IPS DF 6.9 (cell line): ENCODE data around the gene DRGX.

Experiments used
- DNase-seq: peaks from one replicate; pipeline ENCODE4 v3.0.0-alpha.2; 2013; ENCODE audit warnings: low read depth, low spot score
- H3K27ac ChIP-seq: one replicate; pipeline ENCODE4 v1.5.1; 2013; ENCODE audit warnings: low read length, control low read depth
- H3K27me3 ChIP-seq: 2 replicates; pipeline ENCODE4 v1.6.1; 2013; ENCODE audit warnings: mild to moderate bottlenecking, low read length; ENCODE audit not compliant: control insufficient read depth, insufficient read depth
- H3K36me3 ChIP-seq: 2 replicates; pipeline ENCODE4 v1.6.1; 2013; ENCODE audit warnings: low read length; ENCODE audit not compliant: control insufficient read depth, insufficient read depth
- H3K4me1 ChIP-seq: 2 replicates; pipeline ENCODE4 v1.6.1; 2013; ENCODE audit warnings: low read length; ENCODE audit not compliant: control insufficient read depth, insufficient read depth
- H3K4me3 ChIP-seq: 2 replicates; pipeline ENCODE4 v1.5.1; 2013; ENCODE audit warnings: mild to moderate bottlenecking, low read length
- H3K9me3 ChIP-seq: 2 replicates; pipeline ENCODE4 v1.6.1; 2013; ENCODE audit warnings: low read length, inconsistent platforms; ENCODE audit not compliant: control insufficient read depth, insufficient read depth
- WGBS: extraction: QIAGEN DNeasy Blood & Tissue Kit; methylation state at CpG from one replicate; pipeline ENCODE4 v1.1.7; 2013; ENCODE audit warnings: mixed read lengths, missing lambda C conversion rate; ENCODE audit not compliant: insufficient read length, insufficient coverage; 5-methylcytosine and 5-hydroxymethylcytosine counted together

The DRGX gene

DNA sequence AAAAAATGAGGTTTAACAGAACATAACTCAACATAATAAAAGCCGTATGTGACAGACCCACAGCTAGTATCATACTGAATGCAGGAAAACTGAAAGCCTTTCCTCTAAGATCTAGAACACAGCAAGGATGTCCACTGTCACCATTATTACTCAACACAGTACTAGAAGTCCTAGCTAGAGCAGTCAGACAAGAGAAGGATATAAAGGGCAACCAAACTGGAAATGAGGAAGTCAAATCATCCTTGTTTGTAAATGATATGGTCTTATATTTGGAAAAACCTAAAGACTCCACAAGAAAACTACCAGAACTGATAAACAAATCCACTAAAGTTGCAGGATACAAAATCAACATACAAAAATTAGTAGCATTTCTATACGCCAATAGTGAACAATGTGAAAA is 51.0 kb downstream of the DRGX start:
- Histone ChIP-seq H3K9me3 (no peaks in the 10 kb centered on the region), H3K27ac (no peak overlapping the region), H3K4me3 (no peak overlapping the region), H3K27me3 (no peaks in the 10 kb centered on the region), H3K4me1 (no peaks in the 10 kb centered on the region), H3K36me3 (no peaks in the 10 kb centered on the region)
- no CpG with 5 or more reads among the region's 2 CpGs for WGBS
- DNase-seq = no peak

DNA sequence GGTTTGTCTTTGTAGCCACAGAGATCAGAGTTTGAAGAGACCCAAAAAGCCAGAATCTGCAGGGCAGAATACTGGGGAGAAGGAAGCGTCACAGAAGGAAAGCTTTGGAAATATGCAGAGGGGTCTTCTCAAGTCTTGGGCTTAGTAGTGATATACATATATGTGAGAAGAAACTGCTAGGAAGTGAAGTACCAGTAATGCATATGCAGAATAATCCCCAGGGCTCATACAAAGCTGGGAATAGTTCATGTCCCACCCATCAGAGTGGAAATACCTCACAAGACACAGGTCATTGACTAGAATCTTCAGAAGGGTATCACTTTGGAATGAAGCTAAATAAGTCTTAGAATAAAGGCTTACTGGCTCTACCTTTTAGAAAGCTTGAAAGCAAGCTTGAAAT is 57.3 kb downstream of the DRGX start:
- Histone ChIP-seq H3K36me3 (no peaks in the 10 kb centered on the region), H3K4me1 (no peaks in the 10 kb centered on the region), H3K27ac (no peak overlapping the region), H3K27me3 (no peaks in the 10 kb centered on the region), H3K4me3 (no peak overlapping the region), H3K9me3 (no peaks in the 10 kb centered on the region)
- no CpG with 5 or more reads among the region's 1 CpG for WGBS
- DNase-seq = no peak

DNA sequence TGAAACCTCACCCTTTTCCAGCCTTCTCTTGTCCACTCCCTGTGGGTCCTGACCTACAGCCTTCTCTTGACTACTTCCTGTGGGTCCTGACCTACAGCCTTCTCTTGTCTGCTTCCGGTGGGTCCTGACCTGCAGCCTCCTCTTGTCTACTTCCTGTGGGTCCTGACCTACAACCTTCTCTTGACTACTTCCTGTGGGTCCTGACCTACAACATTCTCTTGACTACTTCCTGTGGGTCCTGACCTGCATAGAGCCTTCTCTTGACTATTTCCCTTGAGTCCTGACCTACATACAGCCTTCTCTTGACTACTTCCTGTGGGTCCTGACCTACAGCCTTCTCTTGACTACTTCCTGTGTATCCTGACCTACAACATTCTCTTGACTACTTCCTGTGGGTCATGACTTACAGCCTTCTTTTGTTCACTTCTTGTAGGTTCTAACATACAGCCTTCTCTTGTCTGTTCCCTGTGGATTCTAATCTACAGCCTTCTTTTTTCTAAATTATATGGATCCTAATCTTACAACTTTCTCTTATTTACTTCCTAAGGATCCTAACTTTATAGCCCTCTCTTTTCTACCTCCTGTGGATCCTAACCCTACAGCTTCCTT is 60.4 kb downstream of the DRGX start:
- Histone ChIP-seq H3K36me3 (no peaks in the 10 kb centered on the region), H3K4me1 (no peaks in the 10 kb centered on the region), H3K27ac (no peak overlapping the region), H3K9me3 (no peaks in the 10 kb centered on the region), H3K4me3 (no peak overlapping the region), H3K27me3 (no peaks in the 10 kb centered on the region)
- whole genome bisulfite sequencing = no CpG with 5 or more reads among the region's 1 CpG
- DNase-seq = no peak

DNA sequence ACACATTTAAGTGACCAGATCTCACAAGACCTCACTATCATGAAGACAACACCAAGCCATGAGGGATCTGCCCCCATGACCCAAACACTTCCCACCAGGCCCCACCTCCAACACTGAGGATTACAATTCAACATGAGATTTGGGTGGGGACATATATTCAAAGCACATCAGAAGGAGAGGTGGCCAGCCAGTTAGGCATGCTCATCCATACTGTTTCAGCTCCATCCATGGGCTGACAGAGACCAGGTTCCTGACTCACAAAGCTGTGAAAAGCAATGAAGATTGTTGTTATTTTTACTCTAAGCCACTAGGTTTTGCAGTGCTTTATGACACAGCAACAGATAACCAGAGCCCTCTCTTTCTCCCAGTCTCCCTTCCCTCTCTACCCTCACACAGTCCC is 60.9 kb downstream of the DRGX start:
- no peak overlapping the region for H3K4me3 ChIP-seq
- H3K27ac ChIP-seq = no peak overlapping the region
- no peaks in the 10 kb centered on the region for H3K27me3 ChIP-seq

DNA sequence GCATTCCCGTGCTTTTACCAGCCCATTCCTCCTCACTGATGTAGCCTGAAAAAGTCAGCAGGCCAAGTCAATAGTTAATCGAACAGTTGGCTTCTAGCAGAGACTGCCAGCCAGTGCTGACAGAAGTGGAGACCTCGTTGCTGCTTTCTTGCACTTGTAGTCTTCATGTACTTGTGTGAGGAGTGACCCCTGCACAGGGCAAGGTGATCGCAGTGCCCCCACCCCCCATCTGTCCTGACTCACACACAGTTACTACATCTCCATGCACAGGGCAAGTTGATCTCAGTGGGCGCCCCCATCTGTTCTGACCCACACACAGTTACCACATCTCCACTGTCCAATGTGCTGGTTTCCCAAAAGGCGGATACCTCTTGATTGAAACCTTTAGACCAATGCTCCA is 62.7 kb downstream of the DRGX start:
- Histone ChIP-seq H3K36me3 (no peaks in the 10 kb centered on the region), H3K27me3 (no peaks in the 10 kb centered on the region), H3K4me1 (no peaks in the 10 kb centered on the region), H3K4me3 (no peak overlapping the region), H3K27ac (no peak overlapping the region), H3K9me3 (no peaks in the 10 kb centered on the region)
- no CpG with 5 or more reads among the region's 6 CpGs for WGBS
- DNase-seq = no peak

More for the DNA sequence above, 60.9 kb downstream of the DRGX start:
- no peaks in the 10 kb centered on the region for H3K36me3 ChIP-seq
- no peaks in the 10 kb centered on the region for H3K9me3 ChIP-seq
- no peak for DNase-seq
- H3K4me1 ChIP-seq = no peaks in the 10 kb centered on the region

DNA sequence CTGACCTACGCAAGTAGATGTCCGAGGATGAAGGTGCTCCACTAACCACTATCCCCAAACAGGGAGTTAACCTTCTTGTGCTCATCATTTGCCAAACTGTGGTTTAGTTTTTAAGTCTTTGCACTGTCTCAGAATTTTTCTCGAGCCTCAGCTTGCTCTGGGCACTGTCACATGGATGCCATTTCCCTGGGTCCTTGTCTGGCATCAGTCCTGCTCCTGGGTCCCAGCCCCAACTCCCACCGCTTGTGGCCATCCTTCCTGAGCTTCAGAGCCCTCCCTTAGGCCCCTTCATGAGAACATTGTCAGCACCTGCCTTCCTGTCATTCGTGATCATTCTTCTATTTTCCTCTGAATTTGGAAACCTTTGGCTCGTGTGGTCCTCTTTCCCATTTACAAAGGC is 63.1 kb downstream of the DRGX start:
- Histone ChIP-seq H3K4me1 (no peaks in the 10 kb centered on the region), H3K27me3 (no peaks in the 10 kb centered on the region), H3K4me3 (no peak overlapping the region), H3K9me3 (no peaks in the 10 kb centered on the region), H3K27ac (no peak overlapping the region), H3K36me3 (no peaks in the 10 kb centered on the region)
- WGBS = no CpG with 5 or more reads among the region's 6 CpGs
- DNase-seq = no peak

DNA sequence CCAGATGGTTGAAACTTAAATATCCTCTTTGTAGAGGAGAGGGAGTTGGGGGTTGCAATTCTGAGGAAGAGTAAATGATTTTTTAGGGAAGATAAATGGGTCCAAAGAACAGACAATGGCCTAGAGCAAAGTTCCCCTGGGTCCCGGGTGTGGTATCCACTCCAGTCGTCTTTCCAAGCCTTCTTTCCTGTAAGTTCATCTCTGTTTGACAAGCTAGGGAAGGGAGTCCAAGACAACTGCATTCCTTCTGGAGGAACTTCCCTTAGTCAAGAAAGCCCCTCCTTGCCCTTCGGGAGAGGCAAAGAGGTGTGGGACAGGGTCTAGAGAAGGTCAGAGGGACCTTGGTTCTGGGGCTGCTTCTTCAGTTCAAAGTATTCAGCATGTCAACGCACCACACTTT is 63.6 kb downstream of the DRGX start:
- Histone ChIP-seq H3K27ac (no peak overlapping the region), H3K27me3 (no peaks in the 10 kb centered on the region), H3K9me3 (no peaks in the 10 kb centered on the region), H3K36me3 (no peaks in the 10 kb centered on the region), H3K4me1 (no peaks in the 10 kb centered on the region), H3K4me3 (no peak overlapping the region)
- WGBS = no CpG with 5 or more reads among the region's 4 CpGs
- no peak for DNase-seq

DNA sequence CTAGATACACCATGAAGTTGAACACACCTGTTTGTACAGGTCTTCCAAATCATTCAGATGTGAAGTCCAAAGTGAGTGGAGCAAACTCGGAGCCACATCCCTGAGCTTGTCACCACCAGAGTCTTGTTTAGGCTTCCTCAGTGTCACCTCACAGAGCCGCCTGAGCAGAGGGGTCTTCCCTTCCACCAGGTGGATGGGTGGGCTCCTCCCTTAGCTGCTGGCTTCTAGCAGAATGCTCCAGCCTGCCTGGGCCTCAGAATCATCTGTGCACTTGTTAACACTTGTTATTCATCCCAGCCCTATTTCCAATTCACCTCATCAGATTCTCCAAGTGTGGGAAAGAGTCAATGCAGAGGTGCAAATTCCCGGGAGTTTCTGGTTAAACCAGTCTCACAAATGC is 64.5 kb downstream of the DRGX start:
- Histone ChIP-seq H3K27ac (no peak overlapping the region), H3K4me3 (no peak overlapping the region), H3K9me3 (no peaks in the 10 kb centered on the region), H3K36me3 (no peaks in the 10 kb centered on the region), H3K27me3 (no peaks in the 10 kb centered on the region), H3K4me1 (no peaks in the 10 kb centered on the region)
- WGBS = no CpG with 5 or more reads among the region's 3 CpGs
- no peak for DNase-seq

DNA sequence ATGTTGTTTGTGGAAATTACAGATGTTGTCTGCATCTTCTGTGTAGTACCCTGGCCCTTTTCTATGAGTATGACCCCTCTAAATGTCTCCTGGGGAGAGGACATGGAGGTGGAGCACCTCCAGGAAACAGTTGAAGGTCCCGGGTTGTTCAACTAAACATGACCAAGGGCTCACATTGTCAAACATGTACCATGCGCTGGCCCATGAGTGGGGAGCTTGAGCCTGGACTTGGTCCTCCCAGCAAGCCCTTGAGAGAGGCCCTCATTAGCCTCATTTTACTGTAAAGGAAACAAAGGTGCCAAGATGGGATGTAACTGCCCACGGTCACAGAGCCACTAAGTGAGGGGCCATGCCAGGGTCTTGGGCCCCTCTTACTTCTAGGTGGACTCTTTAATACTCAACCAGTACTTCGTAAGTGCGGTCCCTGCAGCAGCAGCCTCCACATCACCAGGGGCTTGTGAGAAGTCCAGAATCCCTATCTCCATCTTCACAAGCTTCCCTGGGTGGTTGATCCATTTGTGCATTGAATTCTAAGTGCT is 65.7 kb downstream of the DRGX start:
- Histone ChIP-seq H3K27ac (no peak overlapping the region), H3K4me1 (no peaks in the 10 kb centered on the region), H3K36me3 (no peaks in the 10 kb centered on the region), H3K4me3 (no peak overlapping the region), H3K27me3 (no peaks in the 10 kb centered on the region), H3K9me3 (no peaks in the 10 kb centered on the region)
- DNase-seq = no peak
- no CpG with 5 or more reads among the region's 5 CpGs for WGBS

DNA sequence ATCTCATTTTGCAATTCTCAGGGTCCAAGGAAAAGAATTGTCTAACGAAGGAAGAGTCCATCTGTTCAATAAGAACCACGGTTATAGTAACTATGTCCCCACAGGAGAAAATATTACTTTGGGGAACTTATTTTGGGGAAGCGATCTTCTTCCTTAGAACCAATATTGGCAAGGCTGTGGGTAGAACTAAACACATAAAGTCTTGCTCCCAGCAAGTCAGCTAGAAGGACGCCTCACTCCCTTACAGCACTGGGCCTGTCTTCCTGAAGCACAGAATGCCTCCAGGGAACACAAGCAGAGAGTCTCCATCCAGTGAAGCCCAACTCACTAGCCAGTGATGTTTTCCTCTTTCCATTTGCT is 66.8 kb downstream of the DRGX start:
- no CpG with 5 or more reads among the region's 4 CpGs for WGBS
- Histone ChIP-seq H3K4me3 (no peak overlapping the region), H3K27me3 (no peaks in the 10 kb centered on the region), H3K27ac (no peak overlapping the region), H3K4me1 (no peaks in the 10 kb centered on the region), H3K9me3 (no peaks in the 10 kb centered on the region), H3K36me3 (no peaks in the 10 kb centered on the region)
- DNase-seq = no peak

DNA sequence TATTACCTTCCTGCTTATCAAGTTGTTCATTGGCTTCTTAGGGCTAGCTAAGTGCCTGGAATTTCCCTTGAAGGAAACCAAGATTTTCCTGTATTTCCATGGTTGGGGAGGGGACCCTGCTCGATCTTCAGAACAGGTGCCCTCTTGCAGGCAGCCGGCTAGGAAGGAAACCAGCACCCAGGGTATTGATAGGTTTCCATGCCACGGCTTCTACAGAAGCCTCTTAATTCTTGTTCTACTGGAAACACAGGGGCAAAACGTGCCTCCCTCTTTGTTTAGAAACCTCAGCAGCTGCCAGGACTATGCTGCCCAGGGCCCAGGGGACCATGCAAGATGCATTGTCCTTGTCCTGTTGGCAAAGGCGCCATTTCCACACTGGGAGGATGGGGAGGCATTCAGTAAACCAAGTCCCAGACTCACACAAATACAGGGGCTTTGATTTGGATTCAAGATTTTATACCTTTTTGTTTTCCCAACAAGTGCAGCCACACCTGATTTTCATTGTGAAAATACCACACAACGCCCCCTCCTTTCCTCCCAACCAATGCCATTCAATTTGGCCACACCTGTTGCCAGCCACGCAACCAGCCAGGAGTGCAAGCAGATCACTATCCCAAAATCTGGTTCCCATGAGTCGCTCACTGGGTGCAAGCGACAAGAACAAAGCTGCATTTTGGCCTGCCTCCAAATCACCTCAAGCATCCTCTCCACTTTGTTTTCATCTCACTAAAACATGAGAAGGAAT is 67.3 kb downstream of the DRGX start:
- Histone ChIP-seq H3K27ac (no peak overlapping the region), H3K4me3 (no peak overlapping the region), H3K9me3 (no peaks in the 10 kb centered on the region), H3K27me3 (no peaks in the 10 kb centered on the region), H3K36me3 (no peaks in the 10 kb centered on the region), H3K4me1 (no peaks in the 10 kb centered on the region)
- WGBS = no CpG with 5 or more reads among the region's 9 CpGs
- DNase-seq = no peak
